Measurements from ENCODE around the gene MAP2K5. TPM values are rescaled to one million over a fixed set of nuclear protein-coding genes. Genes with fewer than 3 reads are reported as not detected.

MAP2K5 gene
- polyA plus RNA-seq, 4 donors: 19.1 to 21.8 (median 21.1) TPM

DNA sequence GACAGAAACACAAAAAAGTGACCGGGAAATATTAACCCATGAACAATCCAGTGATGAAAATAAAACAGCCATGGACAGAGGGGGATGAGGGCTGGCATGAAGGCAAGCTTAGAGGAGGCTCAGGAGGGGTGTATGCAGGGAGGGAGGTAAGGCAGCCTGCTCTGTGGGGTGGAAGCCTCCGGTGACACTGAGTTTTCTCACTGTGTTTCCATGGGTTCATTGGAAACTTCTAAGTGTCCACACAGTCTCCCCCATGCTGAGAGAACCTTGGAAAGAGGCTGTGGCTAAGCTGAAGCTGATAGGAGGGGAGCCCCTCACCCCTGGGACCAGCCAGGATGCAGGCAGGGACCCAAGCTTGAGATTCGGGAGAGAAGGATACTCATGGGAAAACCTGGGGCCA is 276.0 kb downstream of the MAP2K5 start:
- DNase-seq (ENCODE audit: low read depth in 4 of 4, low spot score in 3 of 4): no peak

DNA sequence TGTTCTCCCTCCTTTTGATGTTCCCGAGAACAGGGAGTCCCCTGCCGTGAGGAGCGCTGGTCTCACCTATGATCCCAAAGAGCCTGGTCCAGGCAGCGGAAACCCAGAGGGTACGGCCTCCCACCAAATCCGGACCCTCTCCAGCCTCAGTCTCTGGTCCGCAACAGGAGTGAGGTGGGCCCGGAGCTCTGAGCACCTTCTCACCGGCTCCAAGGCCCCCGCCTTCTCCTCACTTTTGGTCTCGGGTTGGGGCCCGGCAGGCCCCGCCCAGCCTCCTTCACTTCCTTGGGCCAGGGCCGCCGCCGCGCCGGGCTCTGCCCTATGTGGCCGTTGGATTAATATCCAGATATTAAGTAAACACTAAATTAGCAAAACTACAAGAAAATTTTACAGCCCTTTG is 277.1 kb downstream of the MAP2K5 start:
- no peak for DNase-seq (ENCODE audit: low read depth in 4 of 4, low spot score in 3 of 4)

DNA sequence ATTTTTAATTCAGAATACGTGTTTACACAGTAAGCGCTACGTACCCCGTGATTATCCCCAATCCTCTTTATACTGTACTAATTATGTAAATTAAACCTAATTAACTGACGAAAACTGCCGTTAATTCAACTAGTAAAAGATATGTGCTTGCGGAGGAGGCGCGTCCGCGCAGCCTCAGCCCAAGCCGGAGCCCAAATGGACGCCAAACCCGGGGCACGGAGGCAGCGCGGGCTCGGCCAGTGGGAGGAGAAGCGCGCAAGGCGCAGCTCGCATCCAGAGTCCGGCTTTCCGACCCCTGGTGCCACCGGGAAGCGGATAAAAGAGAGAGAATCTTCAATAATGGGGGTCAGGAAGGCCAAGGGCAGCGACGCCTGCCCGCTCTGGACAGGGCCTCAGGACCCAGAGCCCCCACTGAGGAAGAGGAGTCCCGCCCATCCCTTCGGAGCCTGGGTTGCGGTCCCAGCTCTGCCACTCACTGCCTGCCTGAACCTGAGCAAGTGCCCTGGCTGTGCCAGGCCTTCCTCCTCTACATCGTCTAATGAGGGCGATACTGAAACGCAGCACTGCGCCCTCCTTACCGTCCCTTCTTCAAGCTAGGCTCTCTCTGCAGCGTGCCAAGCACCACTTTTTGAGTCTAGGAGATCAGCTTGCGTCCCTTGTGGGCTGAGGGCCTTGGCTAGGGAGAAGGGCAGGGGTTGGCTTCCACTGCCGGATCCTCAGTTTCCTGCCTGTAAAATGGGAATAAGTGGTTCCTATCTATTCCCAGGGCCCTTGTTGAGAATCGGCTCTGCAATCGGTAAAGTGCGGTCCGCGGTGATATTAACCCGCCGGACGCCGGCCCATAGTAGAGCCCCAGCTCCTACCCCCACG is 277.9 kb downstream of the MAP2K5 start:
- no peak for DNase-seq (ENCODE audit: low read depth in 4 of 4, low spot score in 3 of 4)

DNA sequence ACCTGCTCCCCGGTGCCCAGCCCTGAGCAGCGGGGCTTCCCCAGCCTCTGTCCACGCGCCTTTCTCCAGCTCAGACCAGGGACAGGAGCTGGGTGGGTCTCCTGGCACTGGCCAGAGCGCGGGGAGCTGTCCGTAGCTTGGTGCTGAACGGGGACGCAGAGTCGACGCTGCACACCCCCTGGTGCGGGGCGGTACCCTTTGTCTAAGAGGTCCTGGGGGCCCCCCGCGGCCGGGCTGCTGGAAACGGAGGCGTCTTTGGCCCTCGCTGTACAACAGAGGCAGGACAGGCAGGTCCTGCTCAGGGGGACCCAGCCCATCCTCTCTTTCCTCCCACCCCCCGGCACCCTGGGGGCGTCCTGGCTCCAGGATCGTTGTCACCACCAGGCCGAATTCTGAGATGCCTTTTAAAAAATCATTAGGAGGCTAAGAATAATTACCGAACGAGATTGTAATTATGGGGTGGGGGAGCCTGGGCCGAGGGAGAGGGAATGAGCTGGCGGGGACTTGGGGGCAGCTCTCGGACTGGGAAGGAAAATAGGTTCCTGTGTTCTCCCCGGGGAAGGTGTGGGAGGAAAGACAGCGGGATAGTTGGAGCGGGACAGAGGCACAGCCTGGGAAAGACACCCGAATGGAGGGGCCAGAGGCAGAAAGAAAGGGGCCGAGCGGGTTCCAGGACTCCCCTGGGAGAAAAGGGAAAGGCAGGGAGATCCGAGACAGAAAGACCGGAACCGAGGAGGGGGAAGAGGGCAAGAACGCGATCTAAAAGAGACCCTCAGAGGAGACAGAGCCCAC is 278.7 kb downstream of the MAP2K5 start:
- no peak for DNase-seq (ENCODE audit: low read depth in 4 of 4, low spot score in 3 of 4)

DNA sequence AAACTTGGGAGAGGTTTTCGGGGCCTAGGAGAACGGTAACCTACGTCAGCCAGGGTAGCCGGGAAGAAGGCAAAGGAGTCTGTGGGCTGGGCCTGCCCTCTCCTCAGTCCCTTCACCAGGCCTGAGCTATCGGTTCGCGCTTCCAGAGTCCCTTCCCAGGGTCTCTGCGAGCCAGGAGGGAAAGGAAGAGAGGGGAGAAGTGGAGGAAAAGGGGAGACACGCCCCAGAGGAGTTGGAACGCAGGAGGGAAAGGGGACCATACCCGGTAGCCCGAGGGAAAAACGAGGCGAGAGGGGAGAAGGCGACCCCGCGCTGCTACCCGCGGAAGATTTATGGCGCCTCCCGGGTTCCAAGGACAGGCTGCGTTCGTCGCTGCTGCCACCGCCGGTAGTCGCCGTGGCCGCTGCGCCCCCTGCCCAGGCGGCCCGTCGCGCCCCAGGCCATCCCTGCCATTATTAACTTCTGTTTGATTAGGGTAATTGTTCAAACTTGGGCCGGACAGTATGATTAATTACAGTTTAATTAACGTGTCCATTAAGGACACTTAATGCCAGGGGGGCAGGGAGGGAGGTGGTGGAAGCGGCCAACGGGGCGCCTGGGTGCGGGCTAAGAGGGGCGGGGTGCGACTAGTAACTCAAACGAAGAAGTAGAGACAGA is 279.4 kb downstream of the MAP2K5 start:
- no peak for DNase-seq (ENCODE audit: low read depth in 4 of 4, low spot score in 3 of 4)

DNA sequence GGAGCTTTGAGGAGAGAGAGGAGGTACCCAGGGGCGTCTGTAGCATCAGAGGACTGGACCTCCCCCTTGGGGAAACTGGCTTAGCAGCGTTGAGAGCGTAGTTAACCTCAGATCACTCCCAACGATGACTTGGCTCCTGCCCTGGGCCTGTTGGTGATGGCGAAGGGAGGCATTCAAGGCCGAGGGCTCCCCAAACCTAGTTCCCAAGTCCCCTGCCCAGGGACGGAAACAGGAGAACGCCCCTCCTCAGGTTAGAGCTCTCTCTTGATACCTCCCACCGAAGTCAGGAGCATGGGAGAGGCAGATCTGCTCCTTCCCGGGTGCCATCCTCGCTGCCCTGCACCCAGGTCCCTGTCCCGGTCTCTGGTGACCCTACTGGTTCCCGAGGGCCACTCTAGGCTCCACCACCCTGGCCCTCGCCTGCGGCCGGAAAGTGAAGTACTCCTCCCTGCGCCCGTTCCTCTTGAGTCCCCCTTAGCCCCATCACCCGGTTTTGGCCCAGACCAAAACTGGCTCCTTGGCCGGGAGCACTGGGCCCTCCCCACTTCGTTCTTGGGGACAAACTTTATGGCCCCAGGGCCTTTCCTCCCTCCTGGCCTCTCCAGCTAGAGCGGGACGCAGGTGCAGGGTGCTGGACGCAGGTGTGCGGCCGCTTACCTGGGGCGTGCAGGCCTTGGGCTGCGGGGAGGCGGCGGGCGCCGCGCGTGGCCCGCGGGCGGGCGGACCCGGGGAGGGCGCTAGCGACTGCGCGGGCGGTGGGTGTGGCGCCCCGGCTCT is 280.2 kb downstream of the MAP2K5 start:
- no peak for DNase-seq (ENCODE audit: low read depth in 4 of 4, low spot score in 3 of 4)

DNA sequence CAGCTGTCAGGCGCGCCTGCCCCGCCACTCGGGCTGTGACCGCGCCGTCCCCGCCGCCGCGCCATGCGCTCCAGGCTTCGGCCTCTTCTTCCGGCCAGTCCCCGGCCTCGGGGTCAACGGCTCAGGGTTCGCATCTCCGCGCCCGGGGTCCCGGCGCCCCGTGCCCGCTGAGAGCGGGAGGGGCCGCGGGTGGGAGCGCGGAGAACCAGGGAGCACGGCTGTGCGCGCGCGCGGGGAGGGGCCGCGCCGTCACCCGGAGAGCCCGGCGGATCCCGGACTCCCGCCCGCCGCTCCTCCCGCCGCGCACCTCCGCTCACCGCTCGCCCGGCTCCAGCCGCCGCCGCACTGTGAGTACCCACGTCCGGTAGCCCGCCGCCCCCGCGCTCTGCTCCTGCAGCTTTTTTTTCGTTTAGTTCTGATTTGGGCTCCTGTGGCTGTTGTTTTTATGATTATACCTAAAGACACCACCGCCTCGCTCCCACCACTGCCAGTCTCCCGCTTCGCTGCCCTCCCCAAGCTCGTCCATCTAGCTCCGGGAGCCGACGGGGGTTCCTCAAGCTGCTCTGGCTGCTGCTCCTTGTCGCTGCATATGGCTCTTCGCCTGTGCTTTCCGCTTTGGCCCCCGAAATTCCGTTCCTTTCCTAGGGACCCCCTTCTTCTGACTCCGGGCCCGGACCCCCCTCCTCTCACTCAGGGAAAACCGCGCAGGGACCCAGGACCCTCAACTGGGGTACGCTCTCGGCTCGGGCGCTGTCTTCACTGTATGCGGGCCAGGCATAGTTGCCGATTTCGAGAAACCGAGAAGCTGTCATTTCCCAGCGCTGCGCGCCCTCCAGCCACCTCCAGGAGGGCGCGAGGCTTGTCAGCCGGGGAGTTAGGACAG is 281.1 kb downstream of the MAP2K5 start:
- no peak for DNase-seq (ENCODE audit: low read depth in 4 of 4, low spot score in 3 of 4)

DNA sequence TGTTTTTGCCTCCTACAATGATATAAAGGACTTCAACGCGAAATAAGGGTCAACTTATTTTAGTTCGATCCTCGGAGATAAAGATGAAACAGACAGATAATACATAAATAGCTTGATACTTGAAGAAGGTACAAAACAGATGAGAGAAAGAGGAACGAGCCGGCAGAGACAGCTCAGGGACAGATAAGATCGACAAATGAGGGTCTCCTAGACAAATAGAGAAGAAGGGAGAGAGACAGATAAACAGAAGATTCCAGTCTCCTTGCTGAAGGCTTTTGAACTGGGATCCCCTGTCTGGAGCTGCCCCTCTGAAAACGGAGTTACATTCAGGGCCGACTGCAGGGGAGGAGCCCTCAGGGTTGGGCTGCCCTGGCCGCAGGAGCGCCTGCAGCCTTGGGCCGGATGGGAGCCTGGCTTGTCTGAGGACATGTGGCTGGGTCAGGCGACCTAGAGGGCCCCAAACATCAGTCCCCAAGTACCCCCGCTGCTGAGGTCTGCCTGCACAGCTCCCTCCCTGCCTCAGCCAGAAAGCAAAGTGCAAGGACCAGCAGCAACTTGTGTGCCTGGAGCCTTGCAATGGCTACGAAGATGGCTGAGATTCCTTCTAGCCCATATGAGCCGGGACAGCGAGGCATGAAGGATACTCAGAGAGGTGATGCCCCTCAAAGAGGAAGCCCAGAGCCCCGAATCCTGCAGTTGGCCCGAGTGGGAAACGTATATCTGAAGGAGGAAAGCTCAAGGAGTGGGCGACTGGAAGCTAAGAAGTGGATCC is 281.9 kb downstream of the MAP2K5 start:
- no peak for DNase-seq (ENCODE audit: low read depth in 4 of 4, low spot score in 3 of 4)

DNA sequence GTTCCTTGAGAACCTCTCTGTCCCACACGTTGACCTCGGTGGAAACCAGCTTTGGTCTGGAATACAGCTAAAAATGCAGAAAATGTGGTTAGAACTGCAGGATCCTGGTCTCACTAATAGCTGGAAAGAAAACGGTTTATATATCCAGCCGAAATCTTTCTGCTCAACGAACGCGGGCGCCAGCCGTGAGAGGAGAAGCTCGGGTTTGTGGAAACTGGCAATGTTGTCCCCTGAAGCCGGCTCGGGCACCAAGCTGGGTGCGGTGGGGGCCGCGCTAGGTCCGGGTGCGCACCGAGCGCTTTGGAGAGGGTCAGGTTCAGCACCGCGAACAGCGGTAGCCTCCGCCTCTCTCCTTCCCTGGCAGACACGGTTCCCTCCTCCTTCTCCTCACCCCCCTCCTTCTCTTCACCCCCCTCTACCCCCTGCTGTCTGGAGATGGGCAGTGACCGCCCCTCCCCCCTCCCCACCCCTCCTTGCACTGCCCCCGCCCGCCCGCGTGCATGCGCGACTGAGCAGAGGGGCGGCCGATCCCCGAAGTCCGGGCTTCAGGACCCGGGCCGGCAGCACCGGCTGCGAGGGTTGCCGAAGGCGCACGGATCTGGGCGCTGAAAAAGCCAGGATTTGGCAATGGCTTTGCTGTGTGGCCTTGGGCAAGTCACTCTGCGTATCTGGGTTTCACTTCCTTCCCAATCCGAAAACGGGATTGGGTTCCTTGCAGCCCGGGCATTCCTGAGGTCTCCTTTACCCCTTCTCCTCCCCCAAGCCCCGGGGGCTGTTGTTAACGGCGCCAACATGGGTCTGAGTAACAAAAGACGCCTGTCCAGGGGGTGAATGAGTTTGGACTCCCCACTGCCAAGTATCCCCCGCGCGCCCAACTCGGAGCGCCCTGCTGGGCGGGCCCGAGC is 282.7 kb downstream of the MAP2K5 start, which contains the start of gene SKOR1:
Gene SKOR1, plus strand, starts transcription at position 534 of the 905 bp plus-strand sequence. Its CDS starts 94 bp downstream, at position 628.
- no peak for DNase-seq (ENCODE audit: low read depth in 4 of 4, low spot score in 3 of 4)

DNA sequence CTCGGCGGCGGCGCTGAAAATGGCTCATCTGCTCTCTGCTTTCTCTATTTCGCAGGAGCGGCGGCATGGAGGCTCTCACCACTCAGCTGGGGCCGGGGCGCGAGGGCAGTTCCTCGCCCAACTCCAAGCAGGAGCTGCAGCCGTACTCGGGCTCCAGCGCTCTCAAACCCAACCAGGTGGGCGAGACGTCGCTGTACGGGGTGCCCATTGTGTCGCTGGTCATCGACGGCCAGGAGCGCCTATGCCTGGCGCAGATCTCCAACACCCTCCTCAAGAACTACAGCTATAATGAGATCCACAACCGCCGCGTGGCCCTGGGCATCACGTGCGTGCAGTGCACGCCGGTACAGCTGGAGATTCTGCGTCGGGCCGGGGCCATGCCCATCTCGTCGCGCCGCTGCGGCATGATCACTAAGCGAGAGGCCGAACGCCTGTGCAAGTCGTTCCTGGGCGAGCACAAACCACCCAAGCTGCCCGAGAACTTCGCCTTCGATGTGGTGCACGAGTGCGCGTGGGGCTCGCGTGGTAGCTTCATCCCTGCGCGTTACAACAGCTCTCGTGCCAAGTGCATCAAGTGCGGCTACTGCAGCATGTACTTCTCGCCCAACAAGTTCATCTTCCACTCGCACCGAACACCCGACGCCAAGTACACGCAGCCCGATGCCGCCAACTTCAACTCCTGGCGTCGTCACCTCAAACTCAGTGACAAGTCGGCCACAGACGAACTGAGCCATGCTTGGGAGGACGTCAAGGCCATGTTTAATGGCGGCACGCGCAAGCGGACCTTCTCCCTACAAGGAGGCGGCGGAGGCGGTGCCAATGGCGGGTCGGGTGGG is 283.6 kb downstream of the MAP2K5 start:
- DNase-seq (ENCODE audit: low read depth in 4 of 4, low spot score in 3 of 4): no peak

DNA sequence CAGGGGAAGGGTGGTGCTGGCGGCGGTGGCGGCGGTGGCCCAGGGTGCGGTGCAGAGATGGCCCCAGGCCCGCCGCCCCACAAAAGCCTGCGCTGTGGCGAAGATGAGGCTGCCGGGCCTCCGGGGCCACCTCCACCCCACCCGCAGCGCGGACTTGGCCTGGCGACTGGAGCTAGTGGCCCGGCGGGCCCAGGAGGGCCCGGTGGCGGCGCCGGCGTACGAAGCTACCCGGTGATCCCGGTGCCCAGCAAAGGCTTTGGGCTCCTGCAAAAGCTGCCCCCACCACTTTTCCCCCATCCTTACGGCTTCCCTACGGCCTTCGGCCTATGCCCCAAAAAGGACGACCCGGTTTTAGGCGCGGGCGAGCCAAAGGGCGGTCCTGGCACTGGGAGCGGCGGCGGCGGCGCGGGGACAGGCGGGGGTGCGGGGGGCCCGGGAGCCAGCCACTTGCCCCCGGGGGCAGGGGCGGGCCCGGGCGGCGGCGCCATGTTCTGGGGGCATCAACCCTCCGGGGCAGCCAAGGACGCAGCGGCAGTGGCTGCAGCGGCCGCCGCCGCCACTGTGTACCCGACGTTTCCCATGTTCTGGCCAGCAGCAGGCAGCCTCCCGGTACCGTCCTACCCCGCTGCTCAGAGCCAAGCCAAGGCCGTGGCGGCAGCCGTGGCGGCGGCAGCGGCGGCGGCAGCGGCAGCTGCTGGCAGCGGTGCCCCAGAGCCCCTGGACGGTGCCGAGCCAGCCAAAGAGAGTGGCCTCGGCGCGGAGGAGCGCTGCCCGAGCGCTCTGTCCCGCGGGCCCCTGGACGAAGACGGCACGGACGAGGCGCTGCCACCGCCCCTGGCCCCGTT is 284.4 kb downstream of the MAP2K5 start:
- DNase-seq (ENCODE audit: low read depth in 4 of 4, low spot score in 3 of 4): no peak

DNA sequence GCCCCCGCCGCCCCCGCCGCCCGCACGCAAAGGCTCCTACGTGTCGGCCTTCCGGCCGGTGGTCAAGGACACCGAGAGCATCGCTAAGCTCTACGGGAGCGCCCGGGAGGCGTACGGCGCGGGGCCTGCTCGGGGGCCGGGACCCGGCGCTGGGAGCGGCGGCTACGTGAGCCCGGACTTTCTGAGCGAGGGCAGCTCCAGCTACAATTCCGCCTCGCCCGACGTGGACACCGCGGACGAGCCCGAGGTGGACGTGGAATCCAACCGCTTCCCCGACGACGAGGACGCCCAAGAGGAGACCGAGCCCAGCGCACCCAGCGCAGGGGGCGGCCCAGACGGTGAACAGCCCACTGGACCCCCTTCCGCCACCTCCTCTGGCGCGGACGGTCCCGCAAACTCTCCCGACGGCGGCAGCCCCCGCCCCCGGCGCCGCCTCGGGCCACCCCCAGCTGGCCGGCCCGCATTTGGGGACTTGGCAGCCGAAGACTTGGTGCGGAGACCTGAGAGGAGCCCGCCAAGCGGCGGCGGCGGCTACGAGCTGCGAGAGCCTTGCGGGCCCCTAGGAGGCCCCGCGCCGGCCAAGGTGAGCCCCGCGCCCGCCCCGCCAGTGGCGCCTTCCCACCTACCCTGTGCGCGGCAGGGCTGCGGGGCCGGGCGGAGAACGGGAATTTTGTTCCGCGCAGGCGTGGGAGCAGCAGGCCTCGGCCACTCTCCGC is 285.2 kb downstream of the MAP2K5 start:
- no peak for DNase-seq (ENCODE audit: low read depth in 4 of 4, low spot score in 3 of 4)

DNA sequence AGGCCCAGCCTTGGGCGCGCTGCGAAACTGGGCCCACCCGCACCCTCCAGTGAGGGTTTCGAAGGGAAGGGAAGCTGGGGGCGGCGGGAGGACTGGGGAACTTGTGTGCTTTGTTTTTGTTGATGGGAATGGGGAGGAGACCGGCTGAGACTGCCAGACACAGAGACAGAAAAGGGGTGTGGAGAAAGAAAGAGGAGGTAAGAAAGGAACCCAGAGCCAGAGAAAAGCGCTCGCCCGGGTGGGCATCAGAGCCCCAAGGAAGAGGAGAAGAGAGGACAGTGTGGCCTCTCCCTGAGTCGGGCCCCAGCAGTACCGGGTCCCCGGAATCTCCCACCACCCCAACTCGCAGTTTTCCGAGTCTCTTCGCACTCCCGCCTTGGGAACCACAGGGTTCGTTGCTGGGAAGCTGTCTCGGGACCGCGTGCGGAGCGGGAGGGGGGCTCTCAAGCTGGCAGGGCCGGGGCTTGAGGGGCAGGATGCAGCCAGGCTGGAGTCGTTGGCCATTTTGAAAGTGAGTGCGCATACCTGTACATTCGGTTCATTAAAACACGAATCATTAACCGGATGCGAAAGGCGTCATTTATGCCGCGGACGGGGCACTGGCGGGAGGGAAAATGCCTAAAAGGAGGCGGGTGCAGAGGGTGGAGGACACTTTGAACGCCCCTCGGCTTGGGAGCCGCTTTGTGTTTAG is 285.9 kb downstream of the MAP2K5 start:
- DNase-seq (ENCODE audit: low read depth in 4 of 4, low spot score in 3 of 4): no peak

DNA sequence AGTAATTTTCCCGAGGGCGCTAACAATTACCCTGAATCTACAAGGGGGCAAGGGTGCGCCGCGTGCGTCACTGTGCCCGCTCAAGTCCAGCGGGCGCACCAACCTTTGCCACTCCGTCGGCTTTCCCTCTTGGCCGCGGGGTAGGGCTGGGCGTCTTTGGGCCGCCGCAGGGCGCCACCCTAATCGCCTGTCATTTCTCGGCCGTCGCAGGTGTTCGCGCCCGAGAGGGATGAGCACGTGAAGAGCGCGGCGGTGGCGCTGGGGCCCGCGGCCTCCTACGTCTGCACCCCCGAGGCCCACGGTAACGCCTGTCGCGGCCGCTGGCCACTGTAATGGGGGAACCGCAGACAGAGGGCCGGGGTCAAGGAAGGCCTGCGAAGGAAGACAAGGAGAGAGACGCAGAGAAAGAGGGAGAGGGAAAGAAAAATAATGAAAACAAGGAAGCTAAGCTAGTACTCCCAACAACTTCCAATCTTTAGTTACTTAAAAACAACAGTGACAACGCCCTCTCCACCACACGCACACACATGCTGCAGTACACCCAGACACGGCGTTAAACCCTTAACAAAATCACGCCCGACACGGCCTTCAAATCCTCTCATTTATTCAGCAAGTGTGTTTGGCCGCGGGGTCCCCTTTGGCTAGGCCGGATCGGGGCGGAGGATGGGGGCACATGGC is 286.6 kb downstream of the MAP2K5 start:
- no peak for DNase-seq (ENCODE audit: low read depth in 4 of 4, low spot score in 3 of 4)
